HepG2 (cell line): ENCODE measurements around the gene CKAP5. TPM values are rescaled to one million over a fixed set of nuclear protein-coding genes. Genes with fewer than 3 reads are reported as not detected.

Source experiments
- BCL3 ChIP-seq: sonication (generic); formaldehyde crosslinking; IDR thresholded peaks from 2 replicates; pipeline ENCODE4 v1.5.1; 2020; ENCODE audit warnings: mild to moderate bottlenecking, missing genetic modification reagents, moderate library complexity
- EHMT2 ChIP-seq: fragments of 200-600 bp; sonication (generic); IDR thresholded peaks from 2 replicates; pipeline ENCODE4 v1.7.0; 2017; ENCODE audit warnings: antibody characterized with exemption, low read depth, low read length, borderline replicate concordance
- FOXA1 ChIP-seq, 2 experiments: fragments of 450-650 bp in 1 of 2; sonication (generic) in 1 of 2; formaldehyde crosslinking in 1 of 2; IDR thresholded peaks; 2 replicates each; pipeline versions ENCODE4 v1.4.0 to v1.6.1; 2016 to 2020; ENCODE audit warnings: missing genetic modification reagents in 1 of 2
- MXD3 ChIP-seq: IDR thresholded peaks from 2 replicates; pipeline ENCODE4 v1.6.1; 2016; ENCODE audit warnings: mild to moderate bottlenecking, missing biosample characterization, missing genetic modification reagents
- RBAK ChIP-seq: sonication (generic); formaldehyde crosslinking; IDR thresholded peaks from 2 replicates; pipeline ENCODE4 v1.5.1; 2020; ENCODE audit warnings: mild to moderate bottlenecking, missing genetic modification reagents
- ZNF143 ChIP-seq: sonication (generic); formaldehyde crosslinking; IDR thresholded peaks from 2 replicates; pipeline ENCODE4 v1.4.0; 2020; ENCODE audit warnings: missing genetic modification reagents
- ZNF580 ChIP-seq: IDR thresholded peaks from 2 replicates; pipeline ENCODE4 v1.6.1; 2016; ENCODE audit warnings: low read depth, borderline replicate concordance
- ZNF746 ChIP-seq: sonication (generic); formaldehyde crosslinking; IDR thresholded peaks from 2 replicates; pipeline ENCODE4 v1.8.0; 2022; ENCODE audit warnings: mild to moderate bottlenecking, missing genetic modification reagents
- ZNF784 ChIP-seq: sonication (generic); formaldehyde crosslinking; IDR thresholded peaks from 2 replicates; pipeline ENCODE4 v1.5.1; 2020; ENCODE audit warnings: missing genetic modification reagents, mild to moderate bottlenecking, borderline replicate concordance
- ZSCAN25 ChIP-seq: sonication (generic); formaldehyde crosslinking; IDR thresholded peaks from 2 replicates; pipeline ENCODE4 v1.8.0; 2022; ENCODE audit warnings: mild to moderate bottlenecking, missing genetic modification reagents
- polyA plus RNA-seq, 8 experiments: library from polyadenylated mRNA; depleted of rRNA in 3 of 8; stranded (reverse) in 7 of 8; unstranded in 1 of 8; fragments of >200 nt; fragmentation: Illumina TruSeq in 4 of 8; extraction: Trizol in 4 of 8; gene quantifications; 2 replicates each; pipeline versions ENCODE4 v1.2.1 to v1.2.3, GENCODE V29; 2011 to 2016; ENCODE audit warnings: low read depth in 4 of 8, missing spikeins in 1 of 8, mixed read lengths in 1 of 8; ENCODE audit not compliant: insufficient read depth in 1 of 8
- total RNA-seq, 5 experiments: library from RNA; depleted of rRNA; stranded (reverse); fragments of >200 nt; fragmentation: Illumina TruSeq; extraction: Trizol; gene quantifications; 2 replicates each; pipeline ENCODE4 v1.2.3, GENCODE V29; 2016; ENCODE audit warnings: low read depth in 1 of 5
- TF ChIP-seq, protein P1 (sequence below): sonication (generic); formaldehyde crosslinking; IDR thresholded peaks from 2 replicates; pipeline ENCODE4 v1.5.1; 2020; ENCODE audit warnings: mild to moderate bottlenecking, moderate library complexity, missing genetic modification reagents
- TF ChIP-seq, protein P2 (sequence below): IDR thresholded peaks from 2 replicates; pipeline ENCODE4 v1.6.1; 2016; ENCODE audit warnings: missing compliant biosample characterization, missing genetic modification reagents, borderline replicate concordance
- TF ChIP-seq, protein P3 (sequence below): sonication (generic); formaldehyde crosslinking; IDR thresholded peaks from 2 replicates; pipeline ENCODE4 v1.5.1; 2020; ENCODE audit warnings: missing genetic modification reagents, mild to moderate bottlenecking, borderline replicate concordance
- TF ChIP-seq, protein P4 (sequence below): sonication (generic); formaldehyde crosslinking; IDR thresholded peaks from 2 replicates; pipeline ENCODE4 v1.5.0; 2020; ENCODE audit warnings: mild to moderate bottlenecking, missing genetic modification reagents, borderline replicate concordance

The CKAP5 gene
- total and polyA plus RNA-seq, 2 of the 13 experiments (the other 11 are each of a cell fraction or from before 2014, with no cell fraction given) = 79.2 to 103 TPM

DNA sequence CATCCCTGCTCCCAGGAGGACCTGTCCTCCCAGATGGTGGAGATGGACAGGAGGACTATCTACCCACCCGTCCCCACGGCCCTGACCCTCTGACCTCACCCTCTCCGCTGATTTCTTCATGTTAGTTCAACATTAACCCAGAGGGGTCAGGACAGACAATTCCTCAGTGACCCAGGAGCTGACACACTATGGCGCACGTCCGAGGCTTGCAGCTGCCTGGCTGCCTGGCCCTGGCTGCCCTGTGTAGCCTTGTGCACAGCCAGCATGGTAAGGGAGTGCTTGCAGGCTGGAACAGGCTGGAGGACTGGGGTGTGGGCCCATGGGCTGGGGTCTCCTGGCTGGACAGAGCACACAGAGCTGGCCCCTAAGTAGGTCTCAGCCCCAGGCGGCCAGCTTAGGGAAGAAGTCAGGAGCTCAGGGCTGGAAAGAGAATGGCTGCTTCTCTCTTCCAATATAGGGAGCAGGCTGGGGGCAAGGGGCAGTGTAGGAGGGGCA, 127.0 kb downstream of the CKAP5 start, which contains the start of gene F2 (continued):
- TF ChIP-seq, protein P1, sequence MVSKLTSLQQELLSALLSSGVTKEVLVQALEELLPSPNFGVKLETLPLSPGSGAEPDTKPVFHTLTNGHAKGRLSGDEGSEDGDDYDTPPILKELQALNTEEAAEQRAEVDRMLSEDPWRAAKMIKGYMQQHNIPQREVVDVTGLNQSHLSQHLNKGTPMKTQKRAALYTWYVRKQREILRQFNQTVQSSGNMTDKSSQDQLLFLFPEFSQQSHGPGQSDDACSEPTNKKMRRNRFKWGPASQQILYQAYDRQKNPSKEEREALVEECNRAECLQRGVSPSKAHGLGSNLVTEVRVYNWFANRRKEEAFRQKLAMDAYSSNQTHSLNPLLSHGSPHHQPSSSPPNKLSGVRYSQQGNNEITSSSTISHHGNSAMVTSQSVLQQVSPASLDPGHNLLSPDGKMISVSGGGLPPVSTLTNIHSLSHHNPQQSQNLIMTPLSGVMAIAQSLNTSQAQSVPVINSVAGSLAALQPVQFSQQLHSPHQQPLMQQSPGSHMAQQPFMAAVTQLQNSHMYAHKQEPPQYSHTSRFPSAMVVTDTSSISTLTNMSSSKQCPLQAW (CRISPR knock-in tag) = peak; percentile 99
- TF ChIP-seq, protein P2, sequence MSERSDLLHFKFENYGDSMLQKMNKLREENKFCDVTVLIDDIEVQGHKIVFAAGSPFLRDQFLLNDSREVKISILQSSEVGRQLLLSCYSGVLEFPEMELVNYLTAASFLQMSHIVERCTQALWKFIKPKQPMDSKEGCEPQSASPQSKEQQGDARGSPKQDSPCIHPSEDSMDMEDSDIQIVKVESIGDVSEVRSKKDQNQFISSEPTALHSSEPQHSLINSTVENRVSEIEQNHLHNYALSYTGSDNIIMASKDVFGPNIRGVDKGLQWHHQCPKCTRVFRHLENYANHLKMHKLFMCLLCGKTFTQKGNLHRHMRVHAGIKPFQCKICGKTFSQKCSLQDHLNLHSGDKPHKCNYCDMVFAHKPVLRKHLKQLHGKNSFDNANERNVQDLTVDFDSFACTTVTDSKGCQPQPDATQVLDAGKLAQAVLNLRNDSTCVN (CRISPR knock-in tag) = peak; percentile 67; the same call in 1 of the 2 replicates
- TF ChIP-seq MXD3 (CRISPR knock-in tag) (no peak; the same call in 1 of the 2 replicates), EHMT2 (no peak; the same call in 1 of the 2 replicates), ZSCAN25 (0 out of 2 replicates have a peak, but pooled peaks have one; percentile 43), ZNF580 (CRISPR knock-in tag) (peak; percentile 41; the same call in 1 of the 2 replicates), ZNF784 (no peak), FOXA1 (IDR thresholded peaks at IDR 0.05) (no peak), FOXA1 (CRISPR knock-in tag; IDR thresholded peaks at IDR 0.05) (peak; percentile 73; the same call in 1 of the 2 replicates), RBAK (CRISPR knock-in tag) (0 out of 2 replicates have a peak, but pooled peaks have one; percentile 52), ZNF746 (CRISPR knock-in tag) (peak; percentile 96), BCL3 (CRISPR knock-in tag) (0 out of 2 replicates have a peak, but pooled peaks have one; percentile 29), ZNF143 (peak; percentile 60; the same call in 1 of the 2 replicates)
- TF ChIP-seq, protein P3, sequence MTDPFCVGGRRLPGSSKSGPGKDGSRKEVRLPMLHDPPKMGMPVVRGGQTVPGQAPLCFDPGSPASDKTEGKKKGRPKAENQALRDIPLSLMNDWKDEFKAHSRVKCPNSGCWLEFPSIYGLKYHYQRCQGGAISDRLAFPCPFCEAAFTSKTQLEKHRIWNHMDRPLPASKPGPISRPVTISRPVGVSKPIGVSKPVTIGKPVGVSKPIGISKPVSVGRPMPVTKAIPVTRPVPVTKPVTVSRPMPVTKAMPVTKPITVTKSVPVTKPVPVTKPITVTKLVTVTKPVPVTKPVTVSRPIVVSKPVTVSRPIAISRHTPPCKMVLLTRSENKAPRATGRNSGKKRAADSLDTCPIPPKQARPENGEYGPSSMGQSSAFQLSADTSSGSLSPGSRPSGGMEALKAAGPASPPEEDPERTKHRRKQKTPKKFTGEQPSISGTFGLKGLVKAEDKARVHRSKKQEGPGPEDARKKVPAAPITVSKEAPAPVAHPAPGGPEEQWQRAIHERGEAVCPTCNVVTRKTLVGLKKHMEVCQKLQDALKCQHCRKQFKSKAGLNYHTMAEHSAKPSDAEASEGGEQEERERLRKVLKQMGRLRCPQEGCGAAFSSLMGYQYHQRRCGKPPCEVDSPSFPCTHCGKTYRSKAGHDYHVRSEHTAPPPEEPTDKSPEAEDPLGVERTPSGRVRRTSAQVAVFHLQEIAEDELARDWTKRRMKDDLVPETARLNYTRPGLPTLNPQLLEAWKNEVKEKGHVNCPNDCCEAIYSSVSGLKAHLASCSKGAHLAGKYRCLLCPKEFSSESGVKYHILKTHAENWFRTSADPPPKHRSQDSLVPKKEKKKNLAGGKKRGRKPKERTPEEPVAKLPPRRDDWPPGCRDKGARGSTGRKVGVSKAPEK (CRISPR knock-in tag) = no peak
- TF ChIP-seq, protein P4, sequence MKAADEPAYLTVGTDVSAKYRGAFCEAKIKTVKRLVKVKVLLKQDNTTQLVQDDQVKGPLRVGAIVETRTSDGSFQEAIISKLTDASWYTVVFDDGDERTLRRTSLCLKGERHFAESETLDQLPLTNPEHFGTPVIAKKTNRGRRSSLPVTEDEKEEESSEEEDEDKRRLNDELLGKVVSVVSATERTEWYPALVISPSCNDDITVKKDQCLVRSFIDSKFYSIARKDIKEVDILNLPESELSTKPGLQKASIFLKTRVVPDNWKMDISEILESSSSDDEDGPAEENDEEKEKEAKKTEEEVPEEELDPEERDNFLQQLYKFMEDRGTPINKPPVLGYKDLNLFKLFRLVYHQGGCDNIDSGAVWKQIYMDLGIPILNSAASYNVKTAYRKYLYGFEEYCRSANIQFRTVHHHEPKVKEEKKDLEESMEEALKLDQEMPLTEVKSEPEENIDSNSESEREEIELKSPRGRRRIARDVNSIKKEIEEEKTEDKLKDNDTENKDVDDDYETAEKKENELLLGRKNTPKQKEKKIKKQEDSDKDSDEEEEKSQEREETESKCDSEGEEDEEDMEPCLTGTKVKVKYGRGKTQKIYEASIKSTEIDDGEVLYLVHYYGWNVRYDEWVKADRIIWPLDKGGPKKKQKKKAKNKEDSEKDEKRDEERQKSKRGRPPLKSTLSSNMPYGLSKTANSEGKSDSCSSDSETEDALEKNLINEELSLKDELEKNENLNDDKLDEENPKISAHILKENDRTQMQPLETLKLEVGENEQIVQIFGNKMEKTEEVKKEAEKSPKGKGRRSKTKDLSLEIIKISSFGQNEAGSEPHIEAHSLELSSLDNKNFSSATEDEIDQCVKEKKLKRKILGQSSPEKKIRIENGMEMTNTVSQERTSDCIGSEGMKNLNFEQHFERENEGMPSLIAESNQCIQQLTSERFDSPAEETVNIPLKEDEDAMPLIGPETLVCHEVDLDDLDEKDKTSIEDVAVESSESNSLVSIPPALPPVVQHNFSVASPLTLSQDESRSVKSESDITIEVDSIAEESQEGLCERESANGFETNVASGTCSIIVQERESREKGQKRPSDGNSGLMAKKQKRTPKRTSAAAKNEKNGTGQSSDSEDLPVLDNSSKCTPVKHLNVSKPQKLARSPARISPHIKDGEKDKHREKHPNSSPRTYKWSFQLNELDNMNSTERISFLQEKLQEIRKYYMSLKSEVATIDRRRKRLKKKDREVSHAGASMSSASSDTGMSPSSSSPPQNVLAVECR = peak; percentile 54; the same call in 1 of the 2 replicates
